GM23338 (cell line): ENCODE data around the gene AXL. TPM values are rescaled to one million over a fixed set of nuclear protein-coding genes. Genes with fewer than 3 reads are reported as not detected.

Experiments used
- ATAC-seq: fragments of 200-7000 bp; cut with Tn5 transposase; 3 replicates; pipeline ENCODE4 v1.9.1; 2020
- DNase-seq: peaks from one replicate; pipeline ENCODE4 v3.0.0-alpha.2; 2015; ENCODE audit warnings: low spot score
- H2AFZ ChIP-seq: fragments of 200-600 bp; sonication (generic); 2 replicates; pipeline ENCODE4 v1.8.0; 2016; ENCODE audit warnings: antibody characterized with exemption, mild to moderate bottlenecking, moderate library complexity
- H3F3A ChIP-seq: fragments of 200-600 bp; sonication (generic); replicated peaks from 2 replicates; pipeline ENCODE4 v1.8.0; 2017; ENCODE audit warnings: antibody characterized with exemption, mixed run types, low read depth
- H3K27ac ChIP-seq: fragments of 200-600 bp; sonication (generic); 2 replicates; pipeline ENCODE4 v1.6.1; 2016; ENCODE audit warnings: low read depth
- H3K27me3 ChIP-seq: fragments of 200-600 bp; sonication (generic); 2 replicates; pipeline ENCODE4 v1.8.0; 2016; ENCODE audit warnings: mild to moderate bottlenecking, mixed run types, moderate library complexity; ENCODE audit not compliant: insufficient read depth
- H3K36me3 ChIP-seq: fragments of 200-600 bp; sonication (generic); 2 replicates; pipeline ENCODE4 v1.8.0; 2016; ENCODE audit warnings: mild to moderate bottlenecking; ENCODE audit not compliant: insufficient read depth
- H3K4me1 ChIP-seq: fragments of 200-600 bp; sonication (generic); 2 replicates; pipeline ENCODE4 v1.8.0; 2016; ENCODE audit warnings: mild to moderate bottlenecking, moderate library complexity; ENCODE audit not compliant: insufficient read depth
- H3K4me2 ChIP-seq: fragments of 200-600 bp; sonication (generic); 2 replicates; pipeline ENCODE4 v1.7.1; 2017; ENCODE audit warnings: mixed run types
- H3K4me3 ChIP-seq: fragments of 200-600 bp; sonication (generic); 2 replicates; pipeline ENCODE4 v1.6.1; 2016; ENCODE audit warnings: mixed run types
- H3K79me2 ChIP-seq: fragments of 200-600 bp; sonication (generic); replicated peaks from 2 replicates; pipeline ENCODE4 v1.8.0; 2017; ENCODE audit warnings: mild to moderate bottlenecking; ENCODE audit not compliant: insufficient read depth
- H3K9me2 ChIP-seq: fragments of 200-600 bp; sonication (generic); 2 replicates; pipeline ENCODE4 v1.8.0; 2017; ENCODE audit not compliant: insufficient read depth
- H4K20me1 ChIP-seq: fragments of 200-600 bp; sonication (generic); replicated peaks from 2 replicates; pipeline ENCODE4 v1.8.0; 2017; ENCODE audit warnings: mild to moderate bottlenecking; ENCODE audit not compliant: insufficient read depth
- H3K27ac Mint-ChIP-seq: 2 replicates; pipeline ENCODE4 v1.8.0; 2020; ENCODE audit warnings: inconsistent platforms, mild to moderate bottlenecking, moderate library complexity, mixed read lengths
- H3K27me3 Mint-ChIP-seq: 3 replicates; pipeline ENCODE4 v1.8.0; 2022; ENCODE audit warnings: low read depth, mild to moderate bottlenecking, moderate library complexity, mixed read lengths, inconsistent platforms; ENCODE audit not compliant: insufficient read depth, poor library complexity
- H3K36me3 Mint-ChIP-seq: 3 replicates; pipeline ENCODE4 v1.8.0; 2021; ENCODE audit warnings: low read depth, mild to moderate bottlenecking, inconsistent platforms, moderate library complexity, mixed read lengths
- H3K4me1 Mint-ChIP-seq: 3 replicates; pipeline ENCODE4 v1.8.0; 2020; ENCODE audit warnings: mild to moderate bottlenecking, inconsistent platforms, mixed read lengths
- H3K4me3 Mint-ChIP-seq: 3 replicates; pipeline ENCODE4 v1.8.0; 2021; ENCODE audit warnings: moderate library complexity, mild to moderate bottlenecking, inconsistent platforms, mixed read lengths
- H3K9me3 Mint-ChIP-seq: 3 replicates; pipeline ENCODE4 v1.8.0; 2020; ENCODE audit warnings: moderate library complexity, mild to moderate bottlenecking, inconsistent platforms, mixed read lengths
- CREB1 ChIP-seq: fragments of 250-450 bp; sonication (Bioruptor Pico); IDR thresholded peaks from 2 replicates; pipeline ENCODE4 v1.5.0; 2020; ENCODE audit warnings: low read depth, mild to moderate bottlenecking, moderate library complexity
- STAT1 ChIP-seq: IDR thresholded peaks from one replicate; pipeline ENCODE4 v1.6.1; 2016; ENCODE audit warnings: antibody characterized with exemption; ENCODE audit not compliant: unreplicated experiment
- polyA plus RNA-seq: library from polyadenylated mRNA; unstranded; fragments of >200 nt; fragmentation: Nextera tagmentation; extraction: Ambion mirVana; gene quantifications from 2 replicates; pipeline ENCODE4 v1.2.1, GENCODE V29; 2016
- total RNA-seq: library from RNA; depleted of rRNA; stranded (reverse); fragments of >200 nt; shearing (Covaris generic); gene quantifications from 2 replicates; pipeline ENCODE4 v1.2.3, GENCODE V29; 2014
- TF ChIP-seq, protein P1 (sequence below): IDR thresholded peaks from one replicate; pipeline ENCODE4 v1.6.1; 2018; ENCODE audit warnings: antibody characterized with exemption; ENCODE audit not compliant: unreplicated experiment

The AXL gene
- total and polyA plus RNA-seq, 2 experiments from 2014 or later = 9.0 to 28.4 TPM

DNA sequence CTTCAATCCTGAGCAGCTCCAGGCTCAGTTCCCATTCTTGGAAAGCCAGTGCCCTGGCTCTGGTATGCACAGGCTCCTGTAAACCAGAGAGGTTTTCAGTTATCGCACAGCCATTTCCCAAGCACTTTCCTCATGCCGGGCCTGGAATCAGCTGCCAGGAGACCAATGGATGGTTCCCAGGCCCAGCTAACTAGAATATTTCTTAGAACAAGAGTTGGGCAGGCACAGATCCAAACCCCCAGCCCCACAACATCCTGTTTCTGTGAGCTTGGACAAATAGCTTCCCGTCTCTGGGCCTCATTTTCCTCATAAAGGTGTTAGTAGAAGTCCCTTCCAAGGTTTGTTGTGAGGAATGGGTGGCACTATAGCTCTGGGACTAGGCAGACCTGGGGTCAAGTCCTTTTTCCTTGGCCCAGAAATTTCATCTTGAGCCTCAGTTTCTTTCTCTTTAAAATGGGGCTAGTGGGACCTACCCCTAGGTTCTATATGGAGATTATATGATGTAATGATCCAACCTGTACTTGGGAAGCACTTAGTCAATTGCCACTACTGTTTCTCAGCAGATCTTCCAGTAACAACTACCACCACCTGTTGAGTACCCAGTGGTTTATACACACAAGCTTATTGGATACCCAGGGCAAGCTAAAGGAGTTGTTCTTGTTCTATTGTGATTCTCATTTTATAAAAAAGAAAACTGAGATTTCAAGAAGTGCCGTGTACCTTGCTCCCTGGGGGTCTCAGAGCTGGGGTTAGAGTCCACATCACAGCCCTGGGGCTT lies 85.9 kb downstream of the AXL start:
- no peak for TF ChIP-seq CREB1 (CRISPR knock-in tag)
- Histone ChIP-seq H3K4me2 (no peak overlapping the region), H3F3A (peaks cover 58% of the 10 kb centered on the region), H3K9me2 (no peaks in the 10 kb centered on the region), H3K27me3 (no peaks in the 10 kb centered on the region), H3K4me1 (peaks cover 10% of the 10 kb centered on the region), H3K36me3 (peaks cover 71% of the 10 kb centered on the region), H2AFZ (no peak overlapping the region), H4K20me1 (peaks cover 20% of the 10 kb centered on the region), H3K4me3 (no peak overlapping the region), H3K79me2 (no peaks in the 10 kb centered on the region), H3K27ac (no peak overlapping the region)
- no peak overlapping the region for H3K27ac Mint-ChIP-seq
- DNase-seq (no peak), ATAC-seq (no peak)
- no peaks in the 10 kb centered on the region; the same call in 2 of the 3 replicates for H3K9me3 Mint-ChIP-seq
- H3K27me3 Mint-ChIP-seq = peaks cover 24% of the 10 kb centered on the region
- no peak overlapping the region for H3K4me3 Mint-ChIP-seq
- peaks cover 18% of the 10 kb centered on the region for H3K4me1 Mint-ChIP-seq
- peaks cover 77% of the 10 kb centered on the region for H3K36me3 Mint-ChIP-seq

DNA sequence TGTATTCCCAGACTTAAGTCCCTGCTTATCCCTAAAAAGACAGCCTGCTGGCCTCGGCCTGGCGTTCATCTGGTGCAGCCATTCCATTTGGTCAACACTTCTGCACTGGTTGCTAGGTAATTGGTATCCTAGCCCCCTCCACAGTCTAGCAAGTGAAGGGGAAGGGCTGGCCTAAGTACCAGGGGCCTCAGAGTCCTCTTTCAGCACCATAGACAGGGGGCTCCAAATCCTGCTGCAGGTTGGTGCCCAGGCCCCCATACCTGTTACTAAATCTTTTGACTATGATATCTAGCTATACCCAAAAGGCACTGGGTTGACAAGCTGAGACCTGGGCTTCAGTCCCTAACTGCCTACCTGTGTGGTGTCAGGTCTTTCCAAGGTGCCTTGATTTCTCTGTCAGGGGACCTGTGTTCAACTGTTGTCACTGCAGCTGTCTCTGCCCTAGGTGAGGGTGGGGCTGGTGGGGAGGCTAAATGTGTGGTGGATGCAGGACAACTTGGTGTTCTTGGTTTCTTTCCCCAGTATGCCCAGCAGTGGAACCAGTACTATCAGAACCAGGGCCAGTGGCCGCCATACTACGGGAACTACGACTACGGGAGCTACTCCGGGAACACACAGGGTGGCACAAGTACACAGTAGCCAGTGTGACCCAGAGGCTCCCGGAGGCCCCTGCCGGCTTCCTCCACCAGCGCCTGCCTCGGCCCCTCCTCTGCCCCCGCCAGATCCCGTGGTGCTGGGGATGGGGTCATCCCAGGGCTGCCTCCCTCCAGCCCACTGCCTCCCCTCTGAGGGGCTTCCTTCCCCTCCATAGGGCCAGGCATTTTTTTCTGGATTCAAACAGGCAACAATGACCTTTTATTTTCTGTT lies 87.1 kb downstream of the AXL start:
- Histone ChIP-seq H3K9me2 (no peaks in the 10 kb centered on the region), H4K20me1 (peaks cover 7% of the 10 kb centered on the region; the same call in 1 of the 2 replicates), H3F3A (peaks cover 52% of the 10 kb centered on the region), H3K79me2 (peaks cover 5% of the 10 kb centered on the region), H2AFZ (no peak overlapping the region), H3K27ac (0 out of 2 replicates have a peak overlapping the region, but pooled peaks have one; percentile 90), H3K4me3 (no peak overlapping the region), H3K4me1 (peaks cover 15% of the 10 kb centered on the region), H3K4me2 (no peak overlapping the region), H3K27me3 (no peaks in the 10 kb centered on the region), H3K36me3 (peaks cover 59% of the 10 kb centered on the region)
- H3K27me3 Mint-ChIP-seq = peaks cover 30% of the 10 kb centered on the region
- no peak overlapping the region for H3K27ac Mint-ChIP-seq
- DNase-seq (no peak), ATAC-seq (no peak)
- H3K4me1 Mint-ChIP-seq = peaks cover 21% of the 10 kb centered on the region
- no peak for TF ChIP-seq STAT1
- TF ChIP-seq, protein P1, sequence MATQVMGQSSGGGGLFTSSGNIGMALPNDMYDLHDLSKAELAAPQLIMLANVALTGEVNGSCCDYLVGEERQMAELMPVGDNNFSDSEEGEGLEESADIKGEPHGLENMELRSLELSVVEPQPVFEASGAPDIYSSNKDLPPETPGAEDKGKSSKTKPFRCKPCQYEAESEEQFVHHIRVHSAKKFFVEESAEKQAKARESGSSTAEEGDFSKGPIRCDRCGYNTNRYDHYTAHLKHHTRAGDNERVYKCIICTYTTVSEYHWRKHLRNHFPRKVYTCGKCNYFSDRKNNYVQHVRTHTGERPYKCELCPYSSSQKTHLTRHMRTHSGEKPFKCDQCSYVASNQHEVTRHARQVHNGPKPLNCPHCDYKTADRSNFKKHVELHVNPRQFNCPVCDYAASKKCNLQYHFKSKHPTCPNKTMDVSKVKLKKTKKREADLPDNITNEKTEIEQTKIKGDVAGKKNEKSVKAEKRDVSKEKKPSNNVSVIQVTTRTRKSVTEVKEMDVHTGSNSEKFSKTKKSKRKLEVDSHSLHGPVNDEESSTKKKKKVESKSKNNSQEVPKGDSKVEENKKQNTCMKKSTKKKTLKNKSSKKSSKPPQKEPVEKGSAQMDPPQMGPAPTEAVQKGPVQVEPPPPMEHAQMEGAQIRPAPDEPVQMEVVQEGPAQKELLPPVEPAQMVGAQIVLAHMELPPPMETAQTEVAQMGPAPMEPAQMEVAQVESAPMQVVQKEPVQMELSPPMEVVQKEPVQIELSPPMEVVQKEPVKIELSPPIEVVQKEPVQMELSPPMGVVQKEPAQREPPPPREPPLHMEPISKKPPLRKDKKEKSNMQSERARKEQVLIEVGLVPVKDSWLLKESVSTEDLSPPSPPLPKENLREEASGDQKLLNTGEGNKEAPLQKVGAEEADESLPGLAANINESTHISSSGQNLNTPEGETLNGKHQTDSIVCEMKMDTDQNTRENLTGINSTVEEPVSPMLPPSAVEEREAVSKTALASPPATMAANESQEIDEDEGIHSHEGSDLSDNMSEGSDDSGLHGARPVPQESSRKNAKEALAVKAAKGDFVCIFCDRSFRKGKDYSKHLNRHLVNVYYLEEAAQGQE = peak; percentile 21
- H3K4me3 Mint-ChIP-seq = no peak overlapping the region; the same call in 2 of the 3 replicates
- peaks cover 65% of the 10 kb centered on the region for H3K36me3 Mint-ChIP-seq
- no peaks in the 10 kb centered on the region; the same call in 2 of the 3 replicates for H3K9me3 Mint-ChIP-seq
